Pons (tissue), 1 donor: Measurements from ENCODE around the gene GHRL.

ENCODE experiments used
- DNase-seq: peaks from one replicate; pipeline ENCODE4 v3.0.0-alpha.2; 2016; ENCODE audit warnings: low spot score

The GHRL gene

GRCh38 chr3:10327592-10327991 is 34.8 kb upstream of the GHRL start:
- no peak for DNase-seq

GRCh38 chr3:10322352-10322710 is 29.6 kb upstream of the GHRL start:
- no peak for DNase-seq

GRCh38 chr3:10321630-10322351 is 29.0 kb upstream of the GHRL start:
- no peak for DNase-seq

DNA sequence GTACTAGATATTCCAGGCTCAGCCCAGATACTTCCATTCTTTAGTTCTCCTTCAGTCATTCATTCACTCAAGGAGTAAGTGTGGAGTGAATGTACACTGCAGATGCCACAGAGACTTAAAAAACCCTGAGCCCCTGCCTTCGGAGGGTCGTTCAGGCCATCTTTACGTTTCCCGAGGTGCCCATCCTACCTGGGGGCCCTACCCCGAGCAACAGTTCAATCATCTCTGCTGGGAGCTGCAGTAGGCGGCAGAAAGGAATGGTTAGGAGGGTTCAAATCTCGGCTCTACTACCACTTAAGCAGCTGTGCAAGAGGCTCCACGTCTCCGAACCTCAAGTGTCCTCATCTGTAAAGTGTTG is 27.6 kb upstream of the GHRL start:
- no peak for DNase-seq

- DNase-seq: no peak
Measured at GRCh38 chr3:10319804-10320203, 27.1 kb upstream of the GHRL start.

GRCh38 chr3:10319251-10319650 is 26.5 kb upstream of the GHRL start:
- no peak for DNase-seq

DNA sequence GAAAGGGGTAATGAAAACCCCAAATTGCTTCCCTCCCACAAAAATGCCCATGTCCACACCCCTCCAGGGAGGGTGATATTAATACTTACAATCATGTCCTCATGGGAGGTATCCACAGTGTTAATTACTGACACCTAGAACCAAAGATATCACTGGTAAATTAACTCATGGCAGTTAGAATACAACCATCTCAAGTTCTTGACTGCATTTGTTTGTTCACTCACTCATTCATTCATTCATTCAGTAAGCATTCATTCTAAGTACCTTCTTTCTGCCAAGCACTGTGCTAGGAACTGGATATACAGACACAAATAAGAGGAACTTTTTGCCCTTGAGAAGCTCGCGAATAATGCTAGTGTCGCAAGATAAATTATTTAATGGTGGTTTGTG is 25.2 kb upstream of the GHRL start:
- DNase-seq: no peak

- DNase-seq: no peak
Measured at GRCh38 chr3:10317311-10317960, 24.7 kb upstream of the GHRL start.

- DNase-seq: peak; percentile 35
Measured at GRCh38 chr3:10315771-10316344, 23.1 kb upstream of the GHRL start.

GRCh38 chr3:10315101-10315500 is 22.4 kb upstream of the GHRL start:
- DNase-seq: no peak

DNA sequence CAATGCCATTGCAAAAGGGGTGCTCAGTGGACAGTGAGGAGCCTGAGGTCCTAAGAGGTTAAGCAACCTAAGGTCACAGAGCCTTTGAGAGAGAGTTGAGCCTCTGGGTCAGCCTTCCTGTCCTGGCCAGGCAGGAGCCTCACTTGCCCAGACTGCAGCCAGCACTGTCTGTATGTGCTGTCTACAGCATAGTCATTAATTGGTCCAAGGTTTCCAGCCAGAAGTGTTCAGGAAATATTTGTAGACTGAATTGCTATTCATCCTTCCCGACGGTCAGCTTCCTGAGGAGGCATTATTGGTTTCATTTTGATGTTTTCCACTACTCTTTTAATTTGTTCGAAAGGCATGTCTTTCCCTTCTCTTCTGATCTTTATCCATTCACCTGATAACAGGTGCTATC is 20.1 kb upstream of the GHRL start:
- no peak for DNase-seq

GRCh38 chr3:10312391-10312790 is 19.6 kb upstream of the GHRL start:
- no peak for DNase-seq

DNA sequence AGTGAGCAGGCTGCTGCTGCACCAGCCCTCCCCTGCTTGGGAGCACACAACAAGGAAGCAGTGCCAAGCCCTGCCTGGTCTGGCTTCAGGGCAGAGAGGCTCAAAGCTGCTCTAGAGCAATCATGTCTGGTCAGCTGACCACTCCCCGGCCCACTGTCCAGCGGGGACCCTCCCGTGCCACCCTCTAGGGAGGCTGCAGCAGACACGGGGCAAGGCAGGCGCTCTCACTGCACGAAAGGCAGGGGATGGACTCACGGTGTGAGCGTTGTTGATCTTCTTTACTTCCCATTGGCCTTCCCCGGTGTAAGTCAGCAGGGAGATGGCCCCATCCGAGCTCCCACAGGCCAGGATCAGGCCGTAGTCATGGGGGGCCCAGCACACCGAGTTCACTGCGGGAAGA is 19.0 kb upstream of the GHRL start:
- no peak for DNase-seq

- no peak for DNase-seq
Measured at GRCh38 chr3:10310578-10310977, 17.8 kb upstream of the GHRL start.

- DNase-seq: no peak
Measured at GRCh38 chr3:10309736-10310135, 17.0 kb upstream of the GHRL start.

DNA sequence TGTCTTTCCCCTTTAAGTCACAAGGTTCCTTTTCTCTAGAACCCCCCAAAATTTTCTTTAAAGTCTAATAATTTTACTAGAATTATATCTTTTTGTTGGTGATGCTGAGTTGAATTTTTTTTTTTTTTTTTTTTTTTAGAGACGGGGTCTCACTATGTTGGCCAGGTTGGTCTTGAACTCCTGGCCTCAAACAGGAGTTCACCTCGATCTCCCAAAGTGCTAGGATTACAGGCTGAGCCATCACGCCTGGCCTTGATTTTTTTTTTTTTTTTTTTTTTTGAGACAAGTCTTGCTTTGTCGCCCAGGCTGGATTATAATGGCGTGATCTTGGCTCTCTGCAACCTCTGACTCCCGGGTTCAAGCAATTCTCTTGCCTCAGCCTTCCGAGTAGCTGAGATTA is 15.9 kb upstream of the GHRL start:
- DNase-seq: no peak

- DNase-seq: no peak
Measured at GRCh38 chr3:10306156-10306555, 13.4 kb upstream of the GHRL start.

GRCh38 chr3:10305331-10305902 is 12.7 kb upstream of the GHRL start:
- DNase-seq: no peak

- no peak for DNase-seq
Measured at GRCh38 chr3:10304905-10305304, 12.2 kb upstream of the GHRL start.

- DNase-seq: no peak
Measured at GRCh38 chr3:10303785-10304184, 11.0 kb upstream of the GHRL start.

DNA sequence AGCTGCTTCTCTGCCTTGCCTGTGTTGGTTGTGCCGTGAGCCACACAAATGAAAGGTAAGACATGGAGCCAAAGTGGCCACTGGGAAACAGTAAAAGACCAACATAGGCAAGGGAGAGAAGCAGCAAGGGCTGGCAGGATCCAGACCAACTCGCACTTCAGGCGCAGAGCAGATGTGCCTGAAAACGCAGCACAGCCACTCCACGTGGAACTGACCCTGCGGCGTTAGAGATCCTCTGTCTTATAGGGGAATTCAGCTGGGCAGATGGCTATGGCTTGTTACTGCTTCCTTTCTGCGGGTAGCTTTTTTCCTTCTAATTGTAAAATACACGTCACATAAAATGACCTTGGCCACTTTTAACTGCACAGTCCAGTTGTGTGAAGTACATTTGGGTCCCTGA is 10.4 kb upstream of the GHRL start:
- DNase-seq: no peak

DNA sequence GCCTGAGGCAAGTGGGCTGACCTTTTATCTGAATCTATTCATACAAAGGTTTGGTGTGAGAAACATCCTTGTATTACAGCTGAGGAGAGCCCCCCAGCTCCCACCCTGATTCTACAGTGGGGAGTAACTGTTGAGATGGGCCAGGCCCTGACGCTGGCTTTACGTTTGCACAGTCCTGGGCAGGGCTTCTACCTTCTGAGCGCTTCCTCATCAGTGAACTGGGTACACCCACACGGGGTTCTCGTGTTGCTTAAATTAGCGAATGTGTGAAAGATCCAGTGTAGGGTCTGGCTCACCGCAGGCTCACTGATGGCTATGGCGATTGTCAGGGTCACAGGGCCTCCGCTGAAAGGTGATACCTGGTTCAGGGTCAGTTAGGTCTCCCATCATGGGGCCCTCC is 7.3 kb upstream of the GHRL start:
- DNase-seq: no peak

DNA sequence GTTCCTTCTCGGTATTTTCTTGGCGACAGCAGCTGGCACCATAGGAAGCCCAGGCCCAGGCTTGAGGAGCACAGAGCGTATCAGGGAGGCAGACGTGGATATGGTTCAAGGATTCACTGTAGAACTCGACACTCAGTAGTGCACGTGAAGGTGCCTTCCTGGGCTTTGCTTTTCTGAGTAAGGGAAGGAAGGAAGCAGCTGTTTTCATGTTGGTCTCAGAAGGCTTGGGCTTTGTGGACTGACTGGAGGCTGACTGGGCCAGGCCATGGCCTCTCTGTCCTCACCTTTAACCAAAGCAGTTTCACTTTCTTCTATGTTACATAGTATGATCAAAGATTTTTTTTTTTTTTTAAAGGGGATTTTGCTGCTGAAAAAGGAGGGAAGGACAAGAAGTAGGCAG is 6.9 kb upstream of the GHRL start:
- no peak for DNase-seq

DNA sequence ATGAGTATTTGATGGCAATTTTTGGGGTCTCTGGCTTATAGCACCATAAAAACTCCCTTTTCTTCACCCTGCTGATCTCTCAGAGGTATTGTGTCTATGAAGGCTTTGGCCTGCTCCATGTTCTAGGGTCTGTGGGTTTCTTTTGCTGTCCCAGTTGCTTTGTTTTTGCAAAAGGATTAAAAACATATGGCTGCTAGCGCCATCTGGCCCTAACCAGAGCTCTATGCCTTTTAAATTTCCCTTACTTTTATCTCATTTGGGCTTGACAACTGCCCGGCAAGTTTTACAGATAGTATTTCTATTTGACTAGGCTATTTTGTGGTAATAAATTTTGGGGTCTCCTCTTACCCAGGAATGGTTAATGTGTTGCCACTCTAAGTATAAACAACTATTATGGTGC is 6.4 kb upstream of the GHRL start:
- DNase-seq: no peak
